ENCODE measurements around the gene RHOBTB3. TPM values are rescaled to one million over a fixed set of nuclear protein-coding genes. Genes with fewer than 3 reads are reported as not detected.

The RHOBTB3 gene
- total RNA-seq, 1 experiment from 2014 or later = 6.8 TPM

DNA sequence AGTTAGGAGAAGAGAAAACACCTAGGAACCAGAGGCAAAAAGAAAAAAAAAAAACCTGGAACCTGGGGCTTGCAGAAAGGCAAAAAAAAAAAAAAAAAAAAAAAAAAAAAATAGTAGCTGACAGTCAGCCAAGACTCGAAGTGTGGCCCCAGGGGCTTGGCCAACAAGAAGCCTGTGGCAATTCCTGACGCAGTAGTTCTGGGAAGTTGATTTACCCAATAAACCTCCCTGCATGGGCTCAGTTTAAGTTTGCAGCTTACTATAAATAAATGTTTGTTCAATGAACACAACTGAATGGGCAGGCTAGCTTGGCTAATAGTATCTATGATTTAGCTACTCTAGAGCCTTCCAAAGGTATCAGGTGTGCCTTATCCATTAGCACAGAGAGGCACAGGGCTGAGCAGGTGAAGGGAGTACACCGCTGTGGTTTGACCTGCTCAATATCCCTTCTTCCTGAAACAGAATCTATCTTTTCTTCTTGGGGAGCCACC lies 112.6 kb downstream of the RHOBTB3 start:
- H3K27ac Mint-ChIP-seq = no peak overlapping the region
- H3K4me3 Mint-ChIP-seq = no peak overlapping the region
- DNase-seq = no peak
- Histone ChIP-seq H4K20me1 (ENCODE audit: control insufficient read depth, insufficient read depth, insufficient read length) (no peaks in the 10 kb centered on the region), H3K79me2 (ENCODE audit: insufficient read depth, low read length) (no peaks in the 10 kb centered on the region), H3K79me1 (ENCODE audit: insufficient read depth, low read depth, low read length, poor library complexity, severe bottlenecking) (no peaks in the 10 kb centered on the region), H3K14ac (ENCODE audit: insufficient read depth, low read length) (no peak overlapping the region), H3K23me2 (ENCODE audit: insufficient read length, low read depth, low read length, poor library complexity, severe bottlenecking) (no peaks in the 10 kb centered on the region), H4K91ac (ENCODE audit: insufficient read length, low read depth, low read length) (no peak overlapping the region), H2AK5ac (ENCODE audit: insufficient read length, low read length) (no peak overlapping the region), H4K8ac (replicated peaks; ENCODE audit: insufficient read length, low read depth, low read length) (no peak overlapping the region), H3K9me3 (ENCODE audit: control insufficient read depth, low read depth, low read length) (no peaks in the 10 kb centered on the region), H2AFZ (ENCODE audit: low read length) (no peak overlapping the region), H2BK15ac (ENCODE audit: low read depth, low read length) (no peak overlapping the region), H2BK12ac (ENCODE audit: insufficient read length, low read depth, low read length) (no peak overlapping the region), H3K4me2 (ENCODE audit: insufficient read depth, insufficient read length, low read length) (no peak overlapping the region), H3K23ac (ENCODE audit: insufficient read length, low read depth, low read length) (no peak overlapping the region), H3K4me1 (ENCODE audit: insufficient read depth, low read length) (no peaks in the 10 kb centered on the region), H3K56ac (ENCODE audit: insufficient read length, low read depth, low read length) (no peak overlapping the region), H2BK5ac (ENCODE audit: insufficient read length, low read length) (no peak overlapping the region), H3K4ac (ENCODE audit: low read depth, low read length) (no peak overlapping the region), H3K18ac (ENCODE audit: insufficient read length, low read depth, low read length) (no peak overlapping the region), H3K27me3 (ENCODE audit: insufficient read depth, low read length) (no peaks in the 10 kb centered on the region), H3K27ac (ENCODE audit: insufficient read length, low read depth, low read length) (no peak overlapping the region), H2BK20ac (ENCODE audit: low read depth, low read length, poor library complexity, severe bottlenecking) (no peak overlapping the region), H3T11ph (ENCODE audit: low read length) (no peak overlapping the region), H2BK120ac (ENCODE audit: low read depth, low read length, poor library complexity, severe bottlenecking) (no peak overlapping the region), H3K9ac (ENCODE audit: extremely low read depth, insufficient read length, low read length) (no peak overlapping the region), H4K5ac (ENCODE audit: insufficient read length, low read depth, low read length) (no peak overlapping the region)
- no peaks in the 10 kb centered on the region for H3K9me3 Mint-ChIP-seq
- TF ChIP-seq, protein P1, sequence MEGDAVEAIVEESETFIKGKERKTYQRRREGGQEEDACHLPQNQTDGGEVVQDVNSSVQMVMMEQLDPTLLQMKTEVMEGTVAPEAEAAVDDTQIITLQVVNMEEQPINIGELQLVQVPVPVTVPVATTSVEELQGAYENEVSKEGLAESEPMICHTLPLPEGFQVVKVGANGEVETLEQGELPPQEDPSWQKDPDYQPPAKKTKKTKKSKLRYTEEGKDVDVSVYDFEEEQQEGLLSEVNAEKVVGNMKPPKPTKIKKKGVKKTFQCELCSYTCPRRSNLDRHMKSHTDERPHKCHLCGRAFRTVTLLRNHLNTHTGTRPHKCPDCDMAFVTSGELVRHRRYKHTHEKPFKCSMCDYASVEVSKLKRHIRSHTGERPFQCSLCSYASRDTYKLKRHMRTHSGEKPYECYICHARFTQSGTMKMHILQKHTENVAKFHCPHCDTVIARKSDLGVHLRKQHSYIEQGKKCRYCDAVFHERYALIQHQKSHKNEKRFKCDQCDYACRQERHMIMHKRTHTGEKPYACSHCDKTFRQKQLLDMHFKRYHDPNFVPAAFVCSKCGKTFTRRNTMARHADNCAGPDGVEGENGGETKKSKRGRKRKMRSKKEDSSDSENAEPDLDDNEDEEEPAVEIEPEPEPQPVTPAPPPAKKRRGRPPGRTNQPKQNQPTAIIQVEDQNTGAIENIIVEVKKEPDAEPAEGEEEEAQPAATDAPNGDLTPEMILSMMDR (conservative IDR thresholded peaks at IDR 0.05) = no peak
- H3K36me3 Mint-ChIP-seq (ENCODE audit: insufficient read depth in 1 of 3, low read depth in 3 of 3) = no peaks in the 10 kb centered on the region
- H3K27me3 Mint-ChIP-seq (ENCODE audit: low read depth) = peaks cover 4% of the 10 kb centered on the region; the same call in 1 of the 2 replicates
- WGBS (ENCODE audit: extremely low coverage, insufficient read length, low lambda C conversion rate) = no CpG with 5 or more reads among the region's 3 CpGs
- H3K4me1 Mint-ChIP-seq = 0 out of 4 replicates have a peak, but pooled peaks cover 2 to 3% of the 10 kb centered on the region in 2 experiments
